Skeletal muscle satellite cell (primary cell): ENCODE results near the gene CES4A.

Experiments used
- H3K27me3 ChIP-seq: 2 replicates; pipeline ENCODE4 v1.7.0; 2013; ENCODE audit warnings: low read length; ENCODE audit not compliant: control insufficient read depth, insufficient read depth
- H3K36me3 ChIP-seq: 2 replicates; pipeline ENCODE4 v1.7.0; 2013; ENCODE audit warnings: mild to moderate bottlenecking, control low read depth, low read length; ENCODE audit not compliant: insufficient read depth
- H3K4me1 ChIP-seq: 2 replicates; pipeline ENCODE4 v1.7.0; 2013; ENCODE audit warnings: low read length; ENCODE audit not compliant: control insufficient read depth, insufficient read depth
- H3K4me2 ChIP-seq: 2 replicates; pipeline ENCODE4 v1.7.0; 2013; ENCODE audit warnings: mild to moderate bottlenecking, low read length
- H3K4me3 ChIP-seq: 2 replicates; pipeline ENCODE4 v1.7.0; 2013; ENCODE audit warnings: low read length
- H3K9ac ChIP-seq: 2 replicates; pipeline ENCODE4 v1.7.0; 2013; ENCODE audit warnings: mild to moderate bottlenecking, low read depth, low read length, moderate library complexity
- H3K9me3 ChIP-seq: replicated peaks from 2 replicates; pipeline ENCODE4 v1.7.0; 2013; ENCODE audit warnings: mild to moderate bottlenecking, control low read depth, low read length

The CES4A gene

DNA sequence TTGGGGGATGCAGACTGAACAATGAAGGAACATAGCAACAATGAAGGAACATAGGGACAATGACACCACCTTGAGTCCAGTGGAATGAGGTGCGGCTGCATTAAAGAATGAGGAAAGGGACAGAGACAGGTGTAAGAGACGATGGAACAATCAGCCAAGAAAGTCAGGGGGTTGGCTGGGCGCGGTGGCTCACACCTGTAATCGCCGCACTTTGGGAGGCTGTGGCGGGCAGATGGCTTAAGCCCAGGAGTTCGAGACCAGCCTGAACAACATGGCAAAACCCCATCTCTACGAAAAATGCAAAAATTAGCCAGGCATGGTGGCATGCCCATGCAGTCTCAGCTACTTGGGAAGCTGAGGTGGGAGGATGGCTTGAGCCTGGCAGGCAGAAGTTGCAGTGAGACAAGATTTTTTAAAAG is 26.9 kb downstream of the CES4A start:
- H3K9me3 ChIP-seq, result no peaks in the 10 kb centered on the region
- H3K4me3 ChIP-seq, result no peak overlapping the region
- H3K36me3 ChIP-seq, result no peaks in the 10 kb centered on the region
- no peak overlapping the region for H3K9ac ChIP-seq
- H3K27me3 ChIP-seq, result no peaks in the 10 kb centered on the region
- no peak overlapping the region for H3K4me2 ChIP-seq
- H3K4me1 ChIP-seq, result peaks cover 17% of the 10 kb centered on the region

- no peak overlapping the region for H3K4me3 ChIP-seq
- no peak overlapping the region for H3K9ac ChIP-seq
- H3K9me3 ChIP-seq, result no peaks in the 10 kb centered on the region
- no peaks in the 10 kb centered on the region for H3K36me3 ChIP-seq
- H3K4me2 ChIP-seq, result no peak overlapping the region
- peaks cover 17% of the 10 kb centered on the region for H3K4me1 ChIP-seq
- no peaks in the 10 kb centered on the region for H3K27me3 ChIP-seq
Observed at GRCh38 chr16:67016143-67016542, 27.8 kb downstream of the CES4A start.

DNA sequence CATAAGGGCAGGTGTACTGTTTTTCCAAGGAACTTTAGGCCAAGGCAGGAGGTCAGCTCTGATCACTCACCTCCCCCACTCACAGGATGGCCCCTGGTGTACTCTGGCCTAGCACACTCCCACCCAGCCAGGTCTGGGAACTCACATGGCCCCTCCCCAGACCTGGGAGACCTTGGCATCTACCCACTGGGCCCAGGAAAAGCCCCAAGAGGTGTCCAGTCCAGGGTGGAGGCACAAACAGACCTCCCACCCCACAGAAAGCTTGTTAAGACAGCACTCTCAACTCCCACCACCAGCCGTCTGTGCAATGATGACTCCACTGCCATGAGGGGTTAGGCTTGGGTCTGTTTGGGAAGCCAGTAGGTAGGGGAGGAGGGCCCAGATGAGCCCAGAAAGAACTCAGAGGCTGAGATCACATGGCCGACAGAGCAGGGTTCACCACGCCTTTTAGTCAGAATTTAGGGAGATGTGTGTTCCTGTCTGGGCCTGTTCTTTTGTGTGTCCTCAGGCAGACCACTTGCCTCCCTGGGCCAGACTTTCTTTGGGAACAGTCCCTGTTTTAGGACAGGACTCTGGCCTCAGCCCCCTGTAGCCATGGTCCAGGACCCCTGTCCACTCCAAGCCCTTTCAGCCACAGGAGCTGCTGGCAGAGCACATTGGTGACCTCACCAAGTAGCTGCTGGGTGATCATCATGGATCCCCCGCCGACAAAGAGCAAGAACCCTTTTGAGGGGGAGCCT is 28.5 kb downstream of the CES4A start:
- H3K4me2 ChIP-seq, result no peak overlapping the region
- peaks cover 17% of the 10 kb centered on the region for H3K4me1 ChIP-seq
- no peak overlapping the region for H3K9ac ChIP-seq
- no peaks in the 10 kb centered on the region for H3K9me3 ChIP-seq
- H3K27me3 ChIP-seq, result no peaks in the 10 kb centered on the region
- H3K36me3 ChIP-seq, result no peaks in the 10 kb centered on the region
- H3K4me3 ChIP-seq, result no peak overlapping the region

DNA sequence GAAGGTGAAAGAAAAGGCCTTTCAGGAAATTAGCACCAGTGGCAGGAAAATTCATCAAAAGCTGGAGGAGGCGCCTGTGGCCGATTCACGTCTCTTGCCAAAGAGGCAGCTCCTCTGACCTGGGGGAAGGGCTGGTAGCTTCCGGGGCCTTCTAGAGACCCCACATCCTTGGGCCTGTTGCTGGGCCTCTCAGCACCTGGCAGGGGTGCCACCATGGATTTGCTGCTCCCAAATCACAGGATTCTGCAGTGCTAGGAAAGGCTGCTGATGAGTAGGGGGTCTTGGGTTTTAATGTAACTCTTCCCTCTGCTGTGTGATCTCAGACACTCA is 29.0 kb downstream of the CES4A start:
- Histone ChIP-seq H3K27me3 (no peaks in the 10 kb centered on the region), H3K9me3 (no peaks in the 10 kb centered on the region), H3K4me1 (peaks cover 17% of the 10 kb centered on the region), H3K36me3 (no peaks in the 10 kb centered on the region), H3K9ac (no peak overlapping the region), H3K4me3 (no peak overlapping the region), H3K4me2 (no peak overlapping the region)

- Histone ChIP-seq H3K9me3 (no peaks in the 10 kb centered on the region), H3K36me3 (no peaks in the 10 kb centered on the region), H3K4me2 (no peak overlapping the region), H3K4me3 (no peak overlapping the region), H3K9ac (no peak overlapping the region), H3K27me3 (no peaks in the 10 kb centered on the region), H3K4me1 (peaks cover 20% of the 10 kb centered on the region)
Observed at GRCh38 chr16:67017810-67018488, 29.6 kb downstream of the CES4A start.

GRCh38 chr16:67019171-67019570 is 30.8 kb downstream of the CES4A start:
- Histone ChIP-seq H3K4me3 (no peak overlapping the region), H3K27me3 (no peaks in the 10 kb centered on the region), H3K9me3 (no peaks in the 10 kb centered on the region), H3K4me1 (peaks cover 7% of the 10 kb centered on the region), H3K9ac (no peak overlapping the region), H3K36me3 (no peaks in the 10 kb centered on the region), H3K4me2 (no peak overlapping the region)

DNA sequence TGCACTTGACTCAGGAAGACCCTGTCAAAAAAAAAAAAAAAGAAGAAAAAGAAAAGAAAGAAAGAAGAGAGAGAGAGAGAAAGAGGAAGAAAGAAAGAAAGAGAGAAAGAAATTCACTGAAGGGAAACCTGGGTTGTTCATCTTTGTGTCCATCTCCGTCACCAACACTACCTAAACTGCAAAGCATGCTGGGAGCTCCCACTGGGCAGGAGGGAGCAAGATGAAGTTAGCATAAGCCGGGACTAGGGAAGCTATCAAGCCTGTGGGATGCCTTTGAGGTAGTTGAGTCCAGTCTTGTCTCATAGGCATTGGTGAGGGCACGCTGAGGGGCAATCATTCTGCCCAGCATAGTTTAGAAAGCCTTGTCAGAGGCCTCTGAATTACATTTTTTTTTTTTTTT is 32.9 kb downstream of the CES4A start:
- no peaks in the 10 kb centered on the region for H3K27me3 ChIP-seq
- H3K36me3 ChIP-seq, result no peaks in the 10 kb centered on the region
- H3K4me3 ChIP-seq, result no peak overlapping the region
- no peaks in the 10 kb centered on the region for H3K9me3 ChIP-seq
- no peak overlapping the region for H3K9ac ChIP-seq
- H3K4me2 ChIP-seq, result no peak overlapping the region
- peaks cover 3% of the 10 kb centered on the region for H3K4me1 ChIP-seq

- H3K9ac ChIP-seq, result no peak overlapping the region
- H3K4me3 ChIP-seq, result no peak overlapping the region
- no peaks in the 10 kb centered on the region for H3K27me3 ChIP-seq
- H3K4me1 ChIP-seq, result peaks cover 3% of the 10 kb centered on the region
- no peaks in the 10 kb centered on the region for H3K36me3 ChIP-seq
- H3K9me3 ChIP-seq, result no peaks in the 10 kb centered on the region
- H3K4me2 ChIP-seq, result no peak overlapping the region
Observed at GRCh38 chr16:67022531-67023214, 34.3 kb downstream of the CES4A start.

- no peaks in the 10 kb centered on the region for H3K36me3 ChIP-seq
- peaks cover 10% of the 10 kb centered on the region for H3K4me1 ChIP-seq
- H3K9ac ChIP-seq, result no peak overlapping the region
Observed at GRCh38 chr16:67023689-67024088, 35.3 kb downstream of the CES4A start.

GRCh38 chr16:67024384-67025209 is 36.2 kb downstream of the CES4A start:
- Histone ChIP-seq H3K4me2 (no peak overlapping the region), H3K4me1 (peaks cover 10% of the 10 kb centered on the region), H3K9ac (no peak overlapping the region), H3K36me3 (no peaks in the 10 kb centered on the region), H3K9me3 (no peaks in the 10 kb centered on the region), H3K4me3 (no peak overlapping the region), H3K27me3 (no peaks in the 10 kb centered on the region)

More at GRCh38 chr16:67023689-67024088, 35.3 kb downstream of the CES4A start:
- H3K9me3 ChIP-seq, result no peaks in the 10 kb centered on the region
- no peak overlapping the region for H3K4me2 ChIP-seq
- H3K27me3 ChIP-seq, result no peaks in the 10 kb centered on the region
- H3K4me3 ChIP-seq, result no peak overlapping the region

- no peaks in the 10 kb centered on the region for H3K9me3 ChIP-seq
- peaks cover 10% of the 10 kb centered on the region for H3K4me1 ChIP-seq
- H3K36me3 ChIP-seq, result no peaks in the 10 kb centered on the region
- no peak overlapping the region for H3K9ac ChIP-seq
- no peak overlapping the region for H3K4me2 ChIP-seq
- H3K27me3 ChIP-seq, result no peaks in the 10 kb centered on the region
- no peak overlapping the region for H3K4me3 ChIP-seq
Observed at GRCh38 chr16:67025210-67025550, 36.8 kb downstream of the CES4A start.
